ENCODE results near the gene GLIS2.

The GLIS2 gene

GRCh38 chr16:4366016-4366415, 50.1 kb downstream of the GLIS2 start:
- no peak for DNase-seq (ENCODE audit: low read depth in 1 of 2, low spot score in 1 of 2)
- TF ChIP-seq, protein P1, sequence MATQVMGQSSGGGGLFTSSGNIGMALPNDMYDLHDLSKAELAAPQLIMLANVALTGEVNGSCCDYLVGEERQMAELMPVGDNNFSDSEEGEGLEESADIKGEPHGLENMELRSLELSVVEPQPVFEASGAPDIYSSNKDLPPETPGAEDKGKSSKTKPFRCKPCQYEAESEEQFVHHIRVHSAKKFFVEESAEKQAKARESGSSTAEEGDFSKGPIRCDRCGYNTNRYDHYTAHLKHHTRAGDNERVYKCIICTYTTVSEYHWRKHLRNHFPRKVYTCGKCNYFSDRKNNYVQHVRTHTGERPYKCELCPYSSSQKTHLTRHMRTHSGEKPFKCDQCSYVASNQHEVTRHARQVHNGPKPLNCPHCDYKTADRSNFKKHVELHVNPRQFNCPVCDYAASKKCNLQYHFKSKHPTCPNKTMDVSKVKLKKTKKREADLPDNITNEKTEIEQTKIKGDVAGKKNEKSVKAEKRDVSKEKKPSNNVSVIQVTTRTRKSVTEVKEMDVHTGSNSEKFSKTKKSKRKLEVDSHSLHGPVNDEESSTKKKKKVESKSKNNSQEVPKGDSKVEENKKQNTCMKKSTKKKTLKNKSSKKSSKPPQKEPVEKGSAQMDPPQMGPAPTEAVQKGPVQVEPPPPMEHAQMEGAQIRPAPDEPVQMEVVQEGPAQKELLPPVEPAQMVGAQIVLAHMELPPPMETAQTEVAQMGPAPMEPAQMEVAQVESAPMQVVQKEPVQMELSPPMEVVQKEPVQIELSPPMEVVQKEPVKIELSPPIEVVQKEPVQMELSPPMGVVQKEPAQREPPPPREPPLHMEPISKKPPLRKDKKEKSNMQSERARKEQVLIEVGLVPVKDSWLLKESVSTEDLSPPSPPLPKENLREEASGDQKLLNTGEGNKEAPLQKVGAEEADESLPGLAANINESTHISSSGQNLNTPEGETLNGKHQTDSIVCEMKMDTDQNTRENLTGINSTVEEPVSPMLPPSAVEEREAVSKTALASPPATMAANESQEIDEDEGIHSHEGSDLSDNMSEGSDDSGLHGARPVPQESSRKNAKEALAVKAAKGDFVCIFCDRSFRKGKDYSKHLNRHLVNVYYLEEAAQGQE (IDR thresholded peaks at IDR 0.05; ENCODE audit: insufficient replicate concordance, low read depth), result no peak
- no peak for TF ChIP-seq POLR2AphosphoS5 (IDR thresholded peaks at IDR 0.05; ENCODE audit: low read depth)
- H3K27me3 ChIP-seq (ENCODE audit: insufficient read depth, poor library complexity, severe bottlenecking), result no peaks in the 10 kb centered on the region
- no peak overlapping the region for H3K27ac ChIP-seq (replicated peaks)
- no peak overlapping the region for H3K4me3 ChIP-seq (replicated peaks; ENCODE audit: insufficient read depth, low read length)

GRCh38 chr16:4367393-4367856, 51.6 kb downstream of the GLIS2 start:
- TF ChIP-seq SPI1 (IDR thresholded peaks at IDR 0.05; ENCODE audit: borderline replicate concordance, low read depth) (no peak), CTCF (IDR thresholded peaks at IDR 0.05; ENCODE audit: insufficient read depth, low read length) (no peak), POLR2AphosphoS5 (IDR thresholded peaks at IDR 0.05; ENCODE audit: low read depth) (no peak), GABPA (IDR thresholded peaks at IDR 0.05; ENCODE audit: low read depth) (no peak)
- TF ChIP-seq, protein P1 (IDR thresholded peaks at IDR 0.05; ENCODE audit: insufficient replicate concordance, low read depth), result no peak
- no peak for DNase-seq (ENCODE audit: low read depth in 1 of 2, low spot score in 1 of 2)
- H3K4me3 ChIP-seq (replicated peaks; ENCODE audit: insufficient read depth, low read length), result no peak overlapping the region
- H3K27me3 ChIP-seq (ENCODE audit: insufficient read depth, poor library complexity, severe bottlenecking), result no peaks in the 10 kb centered on the region
- no peak overlapping the region for H3K27ac ChIP-seq (replicated peaks)

DNA sequence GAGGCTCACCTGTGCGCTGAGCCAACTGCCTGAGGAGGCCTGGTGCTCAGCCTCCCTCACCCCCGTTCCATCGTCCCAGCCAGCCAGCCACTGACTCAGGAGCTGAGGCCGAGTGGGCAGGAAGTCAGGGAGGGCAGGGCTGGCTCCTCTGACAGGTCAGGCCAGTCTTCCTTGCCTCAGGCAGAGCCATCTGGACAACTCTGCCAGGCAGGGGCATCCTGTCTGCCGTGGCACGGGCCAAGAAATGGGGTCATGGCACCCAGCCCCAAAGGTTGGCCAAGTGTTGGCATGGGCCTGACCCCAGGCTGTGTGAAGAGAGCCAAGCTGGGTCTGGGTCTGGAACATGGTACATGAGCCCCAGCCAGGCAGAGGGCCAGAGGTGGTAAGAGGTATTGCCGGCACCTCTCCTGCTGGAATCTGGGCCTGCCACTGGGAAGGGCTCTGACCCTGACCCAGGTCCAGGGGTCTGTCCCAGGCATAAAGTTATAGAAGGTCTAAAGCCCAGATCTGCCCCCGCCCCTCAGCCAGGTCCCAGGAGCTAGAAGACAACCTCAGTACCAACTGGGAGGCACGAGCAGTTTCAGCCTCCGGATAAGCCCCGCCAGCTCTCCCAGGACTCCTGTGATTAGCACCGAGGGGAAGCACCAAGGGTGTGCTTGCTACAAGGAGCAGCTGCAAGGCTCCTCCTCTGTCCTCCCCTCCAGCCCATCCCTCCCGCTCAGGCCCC, 53.3 kb downstream of the GLIS2 start:
- no peaks in the 10 kb centered on the region for H3K27me3 ChIP-seq (ENCODE audit: insufficient read depth, poor library complexity, severe bottlenecking)
- H3K27ac ChIP-seq (replicated peaks), result no peak overlapping the region
- TF ChIP-seq GABPA (IDR thresholded peaks at IDR 0.05; ENCODE audit: low read depth) (no peak), SPI1 (IDR thresholded peaks at IDR 0.05; ENCODE audit: borderline replicate concordance, low read depth) (no peak), CTCF (IDR thresholded peaks at IDR 0.05; ENCODE audit: insufficient read depth, low read length) (no peak), POLR2AphosphoS5 (IDR thresholded peaks at IDR 0.05; ENCODE audit: low read depth) (no peak)
- TF ChIP-seq, protein P1 (IDR thresholded peaks at IDR 0.05; ENCODE audit: insufficient replicate concordance, low read depth), result no peak
- no peak overlapping the region for H3K4me3 ChIP-seq (replicated peaks; ENCODE audit: insufficient read depth, low read length)
- no peak for DNase-seq (ENCODE audit: low read depth in 1 of 2, low spot score in 1 of 2)

All from HL-60 (cell line).